Smooth muscle cell of the umbilical artery (primary cell): ENCODE measurements around the gene CTSC. TPM values are rescaled to one million over a fixed set of nuclear protein-coding genes. Genes with fewer than 3 reads are reported as not detected.

ENCODE experiments used
- total RNA-seq: library from RNA; depleted of rRNA; stranded (reverse); fragments of >200 nt; gene quantifications from 2 replicates; pipeline ENCODE4 v1.2.3, GENCODE V29; 2014

Gene CTSC
- 94.1 and 110 TPM in 2 replicates for total RNA-seq

GRCh38 chr11:88337181-88337986 is at the start of gene CTSC:
Gene CTSC, minus strand, starts transcription at chr11:88337736. Its CDS starts 64 bp downstream, at chr11:88337672.

Other genes starting within 250 kb of the CTSC start
- 1.5 and 2.9 TPM in 2 replicates for gene RAB38, start 162.3 kb downstream of the CTSC start, total RNA-seq